Thoracic aorta (tissue), 2 donors: ENCODE measurements around the gene ADA. TPM values are rescaled to one million over a fixed set of nuclear protein-coding genes. Genes with fewer than 3 reads are reported as not detected.

Experiments used
- ATAC-seq: fragments of 150-250 bp; one replicate; pipeline ENCODE4 v1.8.0; 2017; ENCODE audit warnings: low read depth; ENCODE audit not compliant: insufficient number of reproducible peaks, low FRiP score
- DNase-seq: peaks from one replicate; pipeline ENCODE4 v3.0.0-alpha.2; 2020; ENCODE audit warnings: low spot score
- H3K27ac ChIP-seq, 2 donors: fragments of 200-600 bp; sonication (generic); 1 replicate in 1 of 2; 2 replicates in 1 of 2; pipeline ENCODE4 v1.5.1; 2016; ENCODE audit warnings: mild to moderate bottlenecking in 2 of 2, moderate library complexity in 2 of 2
- H3K27me3 ChIP-seq: fragments of 200-600 bp; sonication (generic); replicated peaks from 2 replicates; pipeline ENCODE4 v1.6.0; 2016; ENCODE audit warnings: mild to moderate bottlenecking; ENCODE audit not compliant: insufficient read depth
- H3K36me3 ChIP-seq: fragments of 200-600 bp; sonication (generic); one replicate; pipeline ENCODE4 v1.5.1; 2016
- H3K4me1 ChIP-seq, 2 donors: fragments of 200-600 bp; sonication (generic); 1 replicate in 1 of 2; 2 replicates in 1 of 2; pipeline versions ENCODE4 v1.5.1 to v1.6.0; 2016; ENCODE audit warnings: low read depth in 2 of 2, mild to moderate bottlenecking in 1 of 2; ENCODE audit not compliant: control insufficient read depth in 1 of 2
- H3K4me3 ChIP-seq: fragments of 200-600 bp; sonication (generic); 2 replicates; pipeline ENCODE4 v1.5.1; 2016; ENCODE audit warnings: mild to moderate bottlenecking
- H3K9me3 ChIP-seq: fragments of 200-600 bp; sonication (generic); 2 replicates; pipeline ENCODE4 v1.5.1; 2016
- CTCF ChIP-seq: fragments of 200-600 bp; sonication (generic); IDR thresholded peaks from one replicate; pipeline ENCODE4 v1.5.1; 2019; ENCODE audit warnings: antibody characterized with exemption
- total RNA-seq, 2 donors: library from RNA; depleted of rRNA; stranded (reverse); fragments of >200 nt; gene quantifications; one replicate each; pipeline versions ENCODE4 v1.1.0 to v1.2.3, GENCODE V29; 2016

The ADA gene
- total RNA-seq, 2 donors from 2014 or later = 8.1 to 20.6 TPM

- peaks cover 2% of the 10 kb centered on the region for H3K36me3 ChIP-seq
- peak overlapping the region; percentile 91 to 96 for H3K27ac ChIP-seq
- H3K4me1 ChIP-seq = peaks cover 58 to 69% of the 10 kb centered on the region in 2 donors
These were observed 55.5 kb downstream of the ADA start for GRCh38 chr20:44596010-44596409.

GRCh38 chr20:44594730-44595129 is 56.8 kb downstream of the ADA start:
- H3K36me3 ChIP-seq = peaks cover 11% of the 10 kb centered on the region
- peak overlapping the region; percentile 10 to 70 for H3K27ac ChIP-seq
- DNase-seq (no peak), ATAC-seq (no peak)
- H3K4me3 ChIP-seq = no peak overlapping the region
- H3K4me1 ChIP-seq = peaks cover 46 to 56% of the 10 kb centered on the region in 2 donors
- no peaks in the 10 kb centered on the region for H3K9me3 ChIP-seq
- no peaks in the 10 kb centered on the region for H3K27me3 ChIP-seq
- TF ChIP-seq CTCF = no peak

More at GRCh38 chr20:44596010-44596409, 55.5 kb downstream of the ADA start:
- no peak for TF ChIP-seq CTCF
- Histone ChIP-seq H3K4me3 (no peak overlapping the region), H3K9me3 (no peaks in the 10 kb centered on the region), H3K27me3 (no peaks in the 10 kb centered on the region)
- DNase-seq (no peak), ATAC-seq (no peak)

DNA sequence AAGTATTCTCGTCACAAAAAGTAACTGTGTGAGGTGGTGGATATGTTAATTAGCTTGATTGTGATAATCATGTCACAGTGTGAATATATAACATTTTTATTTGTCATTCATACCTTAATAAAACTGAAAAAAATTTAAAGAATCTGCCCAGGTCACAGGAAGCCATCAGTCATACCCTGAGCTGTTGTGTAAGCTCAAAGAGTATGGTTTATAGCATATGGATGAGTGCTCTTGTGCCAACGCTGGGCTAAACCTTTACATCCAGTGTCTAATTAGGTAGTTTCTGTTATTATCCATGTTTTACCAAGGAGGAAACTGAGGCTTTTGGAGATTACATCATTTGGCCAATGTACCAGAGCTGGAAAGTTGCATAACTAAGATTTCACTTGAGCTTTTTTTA is 57.7 kb downstream of the ADA start:
- ATAC-seq = no peak
- H3K4me1 ChIP-seq = peaks cover 36 to 49% of the 10 kb centered on the region in 2 donors
- peak overlapping the region in 1 of 2 donors; percentile 70 for H3K27ac ChIP-seq
- no peaks in the 10 kb centered on the region for H3K9me3 ChIP-seq
- H3K4me3 ChIP-seq = no peak overlapping the region
- DNase-seq = no peak
- no peaks in the 10 kb centered on the region for H3K27me3 ChIP-seq
- H3K36me3 ChIP-seq = peaks cover 11% of the 10 kb centered on the region
- TF ChIP-seq CTCF = no peak

- ATAC-seq (no peak), DNase-seq (no peak)
- Histone ChIP-seq H3K27me3 (no peaks in the 10 kb centered on the region), H3K9me3 (no peaks in the 10 kb centered on the region), H3K27ac (no peak overlapping the region), H3K4me3 (no peak overlapping the region), H3K36me3 (peaks cover 11% of the 10 kb centered on the region), H3K4me1 (peaks cover 30 to 49% of the 10 kb centered on the region in 2 donors)
- no peak for TF ChIP-seq CTCF
These were observed 59.1 kb downstream of the ADA start for GRCh38 chr20:44592366-44592765.

GRCh38 chr20:44590980-44591778 is 60.3 kb downstream of the ADA start:
- Histone ChIP-seq H3K4me1 (peaks cover 38 to 53% of the 10 kb centered on the region in 2 donors), H3K9me3 (no peaks in the 10 kb centered on the region), H3K4me3 (no peak overlapping the region), H3K27ac (no peak overlapping the region), H3K36me3 (peaks cover 11% of the 10 kb centered on the region), H3K27me3 (no peaks in the 10 kb centered on the region)
- ATAC-seq (no peak), DNase-seq (no peak)
- no peak for TF ChIP-seq CTCF
